ENCODE results near the gene DDX60.
"Not testable (repeated sequence)": the region's sequence is repeated elsewhere in the genome, so short reads cannot be mapped to it uniquely, and the experiment has no call there.

Gene DDX60

GRCh38 chr4:168213511-168213910 is 105.0 kb downstream of the DDX60 start:
- not testable (repeated sequence) for H3K36me3 ChIP-seq (ENCODE audit: control insufficient read depth in 2 of 2, insufficient read depth in 2 of 2, low read length in 2 of 2); H3K4me1 ChIP-seq (ENCODE audit: control insufficient read depth, insufficient read depth, low read length); H3K4me3 ChIP-seq (ENCODE audit: low read length in 2 of 2); H3K27ac ChIP-seq (ENCODE audit: low read length); H3K9ac ChIP-seq (ENCODE audit: low read length in 2 of 2); H3K9me3 ChIP-seq (ENCODE audit: control insufficient read depth in 2 of 2, low read length in 2 of 2); H3K27me3 ChIP-seq (ENCODE audit: control insufficient read depth in 1 of 2, insufficient read depth in 2 of 2, low read length in 2 of 2)

GRCh38 chr4:168212656-168213055 is 105.9 kb downstream of the DDX60 start:
- Histone ChIP-seq H3K27ac (ENCODE audit: low read length) (no peak overlapping the region), H3K9me3 (ENCODE audit: control insufficient read depth in 2 of 2, low read length in 2 of 2) (peaks cover 0 to 2% of the 10 kb centered on the region in 2 donors), H3K27me3 (ENCODE audit: control insufficient read depth in 1 of 2, insufficient read depth in 2 of 2, low read length in 2 of 2) (no peaks in the 10 kb centered on the region), H3K4me1 (ENCODE audit: control insufficient read depth, insufficient read depth, low read length) (no peaks in the 10 kb centered on the region), H3K4me3 (ENCODE audit: low read length in 2 of 2) (no peak overlapping the region), H3K9ac (ENCODE audit: low read length in 2 of 2) (no peak overlapping the region), H3K36me3 (ENCODE audit: control insufficient read depth in 2 of 2, insufficient read depth in 2 of 2, low read length in 2 of 2) (peaks cover 5 to 6% of the 10 kb centered on the region in 2 donors)

- Histone ChIP-seq H3K27ac (ENCODE audit: low read length) (no peak overlapping the region), H3K36me3 (ENCODE audit: control insufficient read depth in 2 of 2, insufficient read depth in 2 of 2, low read length in 2 of 2) (no peaks in the 10 kb centered on the region), H3K27me3 (ENCODE audit: control insufficient read depth in 1 of 2, insufficient read depth in 2 of 2, low read length in 2 of 2) (no peaks in the 10 kb centered on the region), H3K4me3 (ENCODE audit: low read length in 2 of 2) (no peak overlapping the region), H3K9me3 (ENCODE audit: control insufficient read depth in 2 of 2, low read length in 2 of 2) (peaks cover 0 to 2% of the 10 kb centered on the region in 2 donors), H3K4me1 (ENCODE audit: control insufficient read depth, insufficient read depth, low read length) (no peaks in the 10 kb centered on the region), H3K9ac (ENCODE audit: low read length in 2 of 2) (no peak overlapping the region)
Measured at GRCh38 chr4:168208957-168209614, 109.5 kb downstream of the DDX60 start.

GRCh38 chr4:168203233-168203911 is 115.2 kb downstream of the DDX60 start:
- no peak overlapping the region for H3K9ac ChIP-seq (ENCODE audit: low read length in 2 of 2)
- no peaks in the 10 kb centered on the region for H3K4me1 ChIP-seq (ENCODE audit: control insufficient read depth, insufficient read depth, low read length)
- no peak overlapping the region for H3K4me3 ChIP-seq (ENCODE audit: low read length in 2 of 2)
- no peaks in the 10 kb centered on the region for H3K27me3 ChIP-seq (ENCODE audit: control insufficient read depth in 1 of 2, insufficient read depth in 2 of 2, low read length in 2 of 2)
- H3K27ac ChIP-seq (ENCODE audit: low read length) = no peak overlapping the region
- H3K9me3 ChIP-seq (ENCODE audit: control insufficient read depth in 2 of 2, low read length in 2 of 2) = peaks cover 0 to 6% of the 10 kb centered on the region in 2 donors
- no peaks in the 10 kb centered on the region for H3K36me3 ChIP-seq (ENCODE audit: control insufficient read depth in 2 of 2, insufficient read depth in 2 of 2, low read length in 2 of 2)

GRCh38 chr4:168200685-168201084 is 117.9 kb downstream of the DDX60 start:
- Histone ChIP-seq H3K36me3 (ENCODE audit: control insufficient read depth in 2 of 2, insufficient read depth in 2 of 2, low read length in 2 of 2) (no peaks in the 10 kb centered on the region), H3K27me3 (ENCODE audit: control insufficient read depth in 1 of 2, insufficient read depth in 2 of 2, low read length in 2 of 2) (no peaks in the 10 kb centered on the region), H3K4me3 (ENCODE audit: low read length in 2 of 2) (no peak overlapping the region), H3K27ac (ENCODE audit: low read length) (no peak overlapping the region), H3K9me3 (ENCODE audit: control insufficient read depth in 2 of 2, low read length in 2 of 2) (peaks cover 0 to 6% of the 10 kb centered on the region in 2 donors), H3K9ac (ENCODE audit: low read length in 2 of 2) (no peak overlapping the region), H3K4me1 (ENCODE audit: control insufficient read depth, insufficient read depth, low read length) (no peaks in the 10 kb centered on the region)

GRCh38 chr4:168199260-168199957 is 119.1 kb downstream of the DDX60 start:
- Histone ChIP-seq H3K4me3 (ENCODE audit: low read length in 2 of 2) (no peak overlapping the region), H3K27me3 (ENCODE audit: control insufficient read depth in 1 of 2, insufficient read depth in 2 of 2, low read length in 2 of 2) (no peaks in the 10 kb centered on the region), H3K27ac (ENCODE audit: low read length) (no peak overlapping the region), H3K4me1 (ENCODE audit: control insufficient read depth, insufficient read depth, low read length) (no peaks in the 10 kb centered on the region), H3K36me3 (ENCODE audit: control insufficient read depth in 2 of 2, insufficient read depth in 2 of 2, low read length in 2 of 2) (no peaks in the 10 kb centered on the region), H3K9me3 (ENCODE audit: control insufficient read depth in 2 of 2, low read length in 2 of 2) (peaks cover 0 to 6% of the 10 kb centered on the region in 2 donors), H3K9ac (ENCODE audit: low read length in 2 of 2) (no peak overlapping the region)

- Histone ChIP-seq H3K27ac (ENCODE audit: low read length) (no peak overlapping the region), H3K36me3 (ENCODE audit: control insufficient read depth in 2 of 2, insufficient read depth in 2 of 2, low read length in 2 of 2) (no peaks in the 10 kb centered on the region), H3K27me3 (ENCODE audit: control insufficient read depth in 1 of 2, insufficient read depth in 2 of 2, low read length in 2 of 2) (no peaks in the 10 kb centered on the region), H3K9ac (ENCODE audit: low read length in 2 of 2) (no peak overlapping the region), H3K9me3 (ENCODE audit: control insufficient read depth in 2 of 2, low read length in 2 of 2) (no peaks in the 10 kb centered on the region), H3K4me1 (ENCODE audit: control insufficient read depth, insufficient read depth, low read length) (no peaks in the 10 kb centered on the region), H3K4me3 (ENCODE audit: low read length in 2 of 2) (no peak overlapping the region)
Measured at GRCh38 chr4:168197926-168198325, 120.6 kb downstream of the DDX60 start.

- Histone ChIP-seq H3K4me1 (ENCODE audit: control insufficient read depth, insufficient read depth, low read length) (no peaks in the 10 kb centered on the region), H3K27me3 (ENCODE audit: control insufficient read depth in 1 of 2, insufficient read depth in 2 of 2, low read length in 2 of 2) (no peaks in the 10 kb centered on the region), H3K27ac (ENCODE audit: low read length) (no peak overlapping the region), H3K9ac (ENCODE audit: low read length in 2 of 2) (no peak overlapping the region), H3K36me3 (ENCODE audit: control insufficient read depth in 2 of 2, insufficient read depth in 2 of 2, low read length in 2 of 2) (no peaks in the 10 kb centered on the region), H3K4me3 (ENCODE audit: low read length in 2 of 2) (no peak overlapping the region), H3K9me3 (ENCODE audit: control insufficient read depth in 2 of 2, low read length in 2 of 2) (no peaks in the 10 kb centered on the region)
Measured at GRCh38 chr4:168188754-168189153, 129.8 kb downstream of the DDX60 start.

GRCh38 chr4:168183717-168184571 is 134.6 kb downstream of the DDX60 start:
- Histone ChIP-seq H3K9ac (ENCODE audit: low read length in 2 of 2) (no peak overlapping the region), H3K27ac (ENCODE audit: low read length) (no peak overlapping the region), H3K27me3 (ENCODE audit: control insufficient read depth in 1 of 2, insufficient read depth in 2 of 2, low read length in 2 of 2) (no peaks in the 10 kb centered on the region), H3K36me3 (ENCODE audit: control insufficient read depth in 2 of 2, insufficient read depth in 2 of 2, low read length in 2 of 2) (no peaks in the 10 kb centered on the region), H3K9me3 (ENCODE audit: control insufficient read depth in 2 of 2, low read length in 2 of 2) (no peaks in the 10 kb centered on the region), H3K4me3 (ENCODE audit: low read length in 2 of 2) (no peak overlapping the region), H3K4me1 (ENCODE audit: control insufficient read depth, insufficient read depth, low read length) (no peaks in the 10 kb centered on the region)

- H3K27me3 ChIP-seq (ENCODE audit: control insufficient read depth in 1 of 2, insufficient read depth in 2 of 2, low read length in 2 of 2) = no peaks in the 10 kb centered on the region
- no peaks in the 10 kb centered on the region for H3K9me3 ChIP-seq (ENCODE audit: control insufficient read depth in 2 of 2, low read length in 2 of 2)
- no peak overlapping the region for H3K27ac ChIP-seq (ENCODE audit: low read length)
- H3K4me1 ChIP-seq (ENCODE audit: control insufficient read depth, insufficient read depth, low read length) = no peaks in the 10 kb centered on the region
- H3K36me3 ChIP-seq (ENCODE audit: control insufficient read depth in 2 of 2, insufficient read depth in 2 of 2, low read length in 2 of 2) = no peaks in the 10 kb centered on the region
- no peak overlapping the region for H3K4me3 ChIP-seq (ENCODE audit: low read length in 2 of 2)
- no peak overlapping the region for H3K9ac ChIP-seq (ENCODE audit: low read length in 2 of 2)
Measured at GRCh38 chr4:168177546-168178149, 140.9 kb downstream of the DDX60 start.
